ENCODE measurements around the gene MVD.

MVD gene

GRCh38 chr16:88667461-88667860 is 4.6 kb upstream of the MVD start:
- TF ChIP-seq, protein P1, sequence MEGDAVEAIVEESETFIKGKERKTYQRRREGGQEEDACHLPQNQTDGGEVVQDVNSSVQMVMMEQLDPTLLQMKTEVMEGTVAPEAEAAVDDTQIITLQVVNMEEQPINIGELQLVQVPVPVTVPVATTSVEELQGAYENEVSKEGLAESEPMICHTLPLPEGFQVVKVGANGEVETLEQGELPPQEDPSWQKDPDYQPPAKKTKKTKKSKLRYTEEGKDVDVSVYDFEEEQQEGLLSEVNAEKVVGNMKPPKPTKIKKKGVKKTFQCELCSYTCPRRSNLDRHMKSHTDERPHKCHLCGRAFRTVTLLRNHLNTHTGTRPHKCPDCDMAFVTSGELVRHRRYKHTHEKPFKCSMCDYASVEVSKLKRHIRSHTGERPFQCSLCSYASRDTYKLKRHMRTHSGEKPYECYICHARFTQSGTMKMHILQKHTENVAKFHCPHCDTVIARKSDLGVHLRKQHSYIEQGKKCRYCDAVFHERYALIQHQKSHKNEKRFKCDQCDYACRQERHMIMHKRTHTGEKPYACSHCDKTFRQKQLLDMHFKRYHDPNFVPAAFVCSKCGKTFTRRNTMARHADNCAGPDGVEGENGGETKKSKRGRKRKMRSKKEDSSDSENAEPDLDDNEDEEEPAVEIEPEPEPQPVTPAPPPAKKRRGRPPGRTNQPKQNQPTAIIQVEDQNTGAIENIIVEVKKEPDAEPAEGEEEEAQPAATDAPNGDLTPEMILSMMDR (IDR thresholded peaks at IDR 0.05): no peak
- TF ChIP-seq ZFX (IDR thresholded peaks at IDR 0.05; ENCODE audit: borderline replicate concordance): no peak
- no peak overlapping the region for H3K27ac ChIP-seq

- no peak for TF ChIP-seq ZFX (IDR thresholded peaks at IDR 0.05; ENCODE audit: borderline replicate concordance)
- TF ChIP-seq, protein P1 (IDR thresholded peaks at IDR 0.05): no peak
- 0 out of 2 replicates have a peak overlapping the region, but pooled peaks have one; percentile 78 for H3K27ac ChIP-seq
Observed at GRCh38 chr16:88665570-88665969, 2.7 kb upstream of the MVD start.

DNA sequence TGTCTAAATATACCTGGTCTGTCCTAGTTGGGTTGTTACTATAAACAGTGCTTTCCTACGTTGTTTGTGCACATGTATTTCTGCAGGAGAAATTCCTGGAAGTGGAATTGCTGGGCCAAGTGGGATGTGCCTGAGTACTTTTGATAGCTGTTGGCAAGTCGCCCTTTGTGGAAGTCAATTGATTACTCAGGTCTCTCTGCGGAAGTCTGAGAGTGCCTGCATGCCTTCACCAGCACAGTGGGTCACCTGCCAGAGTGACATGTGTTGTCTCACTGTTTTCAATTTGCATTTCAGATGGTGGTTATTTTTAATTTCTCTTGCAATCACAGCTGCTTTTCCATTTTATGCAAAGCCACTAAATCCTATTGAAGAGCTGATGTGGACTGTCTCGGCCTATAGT is 2.3 kb upstream of the MVD start:
- peak overlapping the region; percentile 78; the same call in 1 of the 2 replicates for H3K27ac ChIP-seq
- no peak for TF ChIP-seq ZFX (IDR thresholded peaks at IDR 0.05; ENCODE audit: borderline replicate concordance)
- TF ChIP-seq, protein P1 (IDR thresholded peaks at IDR 0.05): no peak

DNA sequence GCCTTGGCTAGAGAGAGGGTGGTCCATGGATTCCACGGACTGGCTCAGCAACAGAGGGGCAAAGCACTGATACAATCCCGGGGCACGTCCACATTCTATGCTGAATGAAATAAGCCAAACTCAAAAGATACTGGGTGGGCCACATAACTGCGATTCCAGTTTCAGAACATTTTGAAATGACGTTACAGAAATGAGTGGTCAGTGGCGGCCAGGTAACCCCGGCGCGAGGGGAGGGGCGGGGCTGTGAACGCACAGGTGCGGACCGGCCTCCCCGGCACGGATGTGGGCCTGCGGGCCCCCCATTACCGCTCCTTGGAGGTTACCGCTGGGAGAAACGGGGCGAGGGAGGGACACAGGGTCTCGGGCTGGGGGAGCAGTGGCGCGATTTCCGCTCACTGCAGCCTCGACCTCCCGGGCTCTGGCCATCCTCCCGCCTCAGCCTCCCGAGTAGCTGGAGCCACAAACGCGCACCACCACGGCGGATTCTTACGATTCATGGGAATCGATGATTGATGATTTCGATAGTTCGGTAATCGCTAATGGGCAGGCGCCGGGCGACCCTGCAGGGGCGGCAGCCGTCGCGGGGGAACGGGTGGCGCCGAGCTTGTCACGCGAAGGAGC is 559 bp downstream of the MVD start:
- TF ChIP-seq ZFX (IDR thresholded peaks at IDR 0.05; ENCODE audit: borderline replicate concordance): no peak
- TF ChIP-seq, protein P1 (IDR thresholded peaks at IDR 0.05): no peak
- H3K27ac ChIP-seq: peak overlapping the region; percentile 78

- H3K27ac ChIP-seq: peak overlapping the region; percentile 78; the same call in 1 of the 2 replicates
- TF ChIP-seq, protein P1 (IDR thresholded peaks at IDR 0.05): no peak
- TF ChIP-seq ZFX (IDR thresholded peaks at IDR 0.05; ENCODE audit: borderline replicate concordance): no peak
Observed at GRCh38 chr16:88661468-88661867, 1.4 kb downstream of the MVD start.

- TF ChIP-seq, protein P1 (IDR thresholded peaks at IDR 0.05): no peak
- TF ChIP-seq ZFX (IDR thresholded peaks at IDR 0.05; ENCODE audit: borderline replicate concordance): no peak
- H3K27ac ChIP-seq: no peak overlapping the region
Observed at GRCh38 chr16:88659160-88659559, 3.7 kb downstream of the MVD start.

DNA sequence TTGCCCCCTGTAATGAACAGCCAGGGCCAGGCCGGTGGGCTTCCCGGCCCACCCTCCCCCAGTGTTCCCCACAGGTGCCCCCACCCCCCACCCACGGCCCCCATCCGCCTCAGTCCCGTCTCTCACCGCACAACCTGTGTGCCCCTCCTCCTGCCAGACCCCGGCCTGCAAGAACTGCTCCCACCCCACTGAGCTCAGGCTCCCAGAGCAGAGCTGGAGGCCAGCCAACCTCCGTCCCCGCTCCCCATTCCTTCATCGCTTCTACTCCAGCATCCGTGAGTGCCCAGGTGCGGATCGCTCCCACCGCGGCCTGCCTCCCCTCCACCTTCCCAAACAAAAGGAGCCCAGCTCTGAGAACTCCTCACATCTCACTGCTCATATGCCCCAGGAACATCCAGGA is 4.2 kb downstream of the MVD start:
- TF ChIP-seq, protein P1 (IDR thresholded peaks at IDR 0.05): no peak
- TF ChIP-seq ZFX (IDR thresholded peaks at IDR 0.05; ENCODE audit: borderline replicate concordance): no peak
- H3K27ac ChIP-seq: no peak overlapping the region
